ENCODE measurements around the gene AGPAT3. TPM values are rescaled to one million over a fixed set of nuclear protein-coding genes. Genes with fewer than 3 reads are reported as not detected.

Gene AGPAT3
- total RNA-seq, 1 donor from 2014 or later, result 33.9 TPM

DNA sequence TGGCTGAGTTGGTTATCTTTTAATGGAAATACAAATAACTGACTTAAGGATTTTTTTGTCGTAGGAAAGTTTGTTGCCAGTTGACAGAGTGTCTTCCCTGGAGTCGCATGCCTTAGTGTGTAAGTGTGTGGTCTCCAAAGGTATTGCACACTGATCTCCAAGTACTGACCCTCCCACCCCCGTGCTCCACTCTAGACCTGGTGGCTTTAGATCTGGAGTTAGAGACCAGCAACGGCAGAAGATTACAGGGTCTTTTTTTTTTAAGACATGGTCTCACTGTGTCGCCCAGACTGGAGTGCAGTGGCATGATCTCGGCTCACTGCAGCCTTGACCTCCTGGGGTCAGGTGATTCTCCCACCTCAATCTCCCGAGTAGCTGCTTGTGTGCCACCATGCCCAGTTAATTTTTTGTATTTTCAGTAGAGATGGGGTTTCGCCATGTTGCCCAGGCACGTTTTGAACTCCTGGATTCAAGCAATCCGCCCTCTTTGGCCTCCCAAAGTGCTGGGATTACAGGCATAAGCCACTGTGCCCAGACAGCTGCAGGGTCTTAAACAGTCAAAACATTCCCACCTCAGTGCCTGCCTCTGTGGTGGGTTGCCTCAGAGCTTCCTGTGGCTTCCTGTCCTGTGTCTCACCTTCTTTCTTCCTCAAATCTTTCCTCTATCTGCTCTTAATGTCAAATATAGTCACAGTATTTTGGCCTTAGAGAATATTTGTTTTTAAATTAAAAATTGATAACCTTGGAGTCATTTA is 154.0 kb downstream of the AGPAT3 start:
- DNase-seq (ENCODE audit: low spot score), result no peak

DNA sequence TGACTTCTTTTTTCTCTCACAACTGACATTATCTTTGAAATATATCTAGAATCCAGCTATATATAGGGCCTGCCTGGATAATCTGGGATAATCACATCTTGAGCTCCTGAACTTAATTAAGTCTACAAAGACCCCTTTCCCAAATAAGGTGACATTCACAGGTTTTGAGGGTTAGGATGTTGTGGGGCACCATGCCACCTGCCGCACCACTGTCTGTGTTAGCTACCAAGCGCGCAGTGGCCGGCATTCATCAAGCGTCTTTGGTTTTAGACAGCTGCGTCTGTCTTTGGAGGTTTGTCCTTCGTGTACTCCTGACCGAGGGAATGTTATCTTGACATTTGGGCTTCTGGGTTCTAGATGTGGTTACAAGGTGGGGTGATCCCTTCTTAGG is 154.5 kb downstream of the AGPAT3 start:
- no peak for DNase-seq (ENCODE audit: low spot score)

DNA sequence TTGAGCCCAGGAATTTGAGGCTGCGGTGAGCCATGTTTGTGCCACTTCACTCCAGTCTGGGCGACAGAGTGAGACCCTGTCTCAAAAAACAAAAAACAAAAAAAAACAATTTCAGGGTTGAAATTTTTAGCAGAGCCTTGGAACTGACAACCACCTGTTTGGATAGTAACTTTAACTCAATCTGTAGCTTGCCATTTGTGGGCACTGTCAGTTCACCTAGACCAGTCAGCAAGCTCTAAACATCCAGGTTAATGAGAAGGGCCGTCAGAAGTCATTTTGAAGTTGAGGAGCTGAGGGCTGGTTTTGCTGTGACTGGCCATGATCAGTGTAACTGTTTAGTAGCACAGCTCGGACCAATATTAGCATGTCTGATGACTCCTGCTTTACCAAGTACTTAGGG is 155.5 kb downstream of the AGPAT3 start:
- no peak for DNase-seq (ENCODE audit: low spot score)

DNA sequence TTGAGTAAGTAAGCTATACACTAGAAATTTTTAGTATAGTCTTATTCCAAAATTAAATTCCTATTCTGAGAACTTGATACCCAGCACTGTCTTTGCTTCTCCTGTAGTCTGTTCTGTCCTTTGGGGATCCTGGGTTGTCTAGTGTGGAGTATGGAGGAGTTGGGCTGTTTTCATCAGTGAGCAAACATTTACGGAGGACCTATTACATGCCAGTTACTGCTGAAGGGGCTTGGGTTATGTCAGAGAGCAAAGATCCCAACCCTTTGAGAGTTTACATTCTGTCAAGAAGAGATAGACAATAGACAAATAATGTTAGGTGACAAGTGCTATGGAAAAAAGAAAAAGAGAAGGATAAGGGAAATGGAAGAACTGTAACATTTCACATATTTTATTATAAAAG is 156.0 kb downstream of the AGPAT3 start:
- DNase-seq (ENCODE audit: low spot score), result no peak

DNA sequence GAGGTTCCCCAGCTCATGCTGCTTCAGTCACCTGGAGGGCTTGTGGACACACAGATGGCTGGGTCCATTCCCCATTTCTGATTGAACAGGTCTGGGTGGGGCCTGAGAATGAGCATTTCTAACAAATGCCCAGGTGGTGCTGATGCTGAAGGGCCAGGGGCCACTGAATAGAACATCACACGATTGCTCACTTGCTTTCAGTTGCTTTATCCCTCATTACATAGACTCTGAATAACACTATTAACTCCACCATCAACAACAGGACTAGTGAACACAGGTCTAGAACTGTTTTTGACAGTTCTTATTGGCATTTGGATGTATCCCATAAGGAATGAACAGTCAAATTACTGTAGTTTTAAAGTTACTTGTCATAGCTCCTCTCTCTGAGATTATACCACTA is 159.2 kb downstream of the AGPAT3 start:
- DNase-seq (ENCODE audit: low spot score), result no peak

DNA sequence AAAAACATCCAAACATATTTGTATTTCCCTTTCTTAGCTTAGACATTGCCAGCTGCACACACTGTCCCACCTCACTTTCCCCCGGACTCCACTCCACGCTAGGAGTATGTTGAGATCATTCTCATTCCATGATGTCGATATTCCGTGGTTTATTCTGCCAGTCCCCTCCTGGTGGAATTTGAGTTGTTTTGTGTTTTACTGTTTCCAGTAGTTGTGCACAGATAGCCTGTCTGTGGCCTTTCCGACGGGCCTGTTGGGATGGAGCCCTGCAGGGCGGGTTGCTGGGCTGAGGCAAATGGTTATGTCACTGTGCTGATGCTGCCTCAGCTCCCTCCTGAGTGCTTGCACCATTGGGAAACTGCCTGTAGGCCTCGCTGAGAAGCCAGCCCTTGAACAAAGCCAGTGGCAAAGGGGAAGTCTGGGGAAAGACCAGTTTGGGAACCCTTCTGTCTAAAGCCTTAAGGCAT is 159.9 kb downstream of the AGPAT3 start:
- peak; percentile 45 for DNase-seq (ENCODE audit: low spot score)

DNA sequence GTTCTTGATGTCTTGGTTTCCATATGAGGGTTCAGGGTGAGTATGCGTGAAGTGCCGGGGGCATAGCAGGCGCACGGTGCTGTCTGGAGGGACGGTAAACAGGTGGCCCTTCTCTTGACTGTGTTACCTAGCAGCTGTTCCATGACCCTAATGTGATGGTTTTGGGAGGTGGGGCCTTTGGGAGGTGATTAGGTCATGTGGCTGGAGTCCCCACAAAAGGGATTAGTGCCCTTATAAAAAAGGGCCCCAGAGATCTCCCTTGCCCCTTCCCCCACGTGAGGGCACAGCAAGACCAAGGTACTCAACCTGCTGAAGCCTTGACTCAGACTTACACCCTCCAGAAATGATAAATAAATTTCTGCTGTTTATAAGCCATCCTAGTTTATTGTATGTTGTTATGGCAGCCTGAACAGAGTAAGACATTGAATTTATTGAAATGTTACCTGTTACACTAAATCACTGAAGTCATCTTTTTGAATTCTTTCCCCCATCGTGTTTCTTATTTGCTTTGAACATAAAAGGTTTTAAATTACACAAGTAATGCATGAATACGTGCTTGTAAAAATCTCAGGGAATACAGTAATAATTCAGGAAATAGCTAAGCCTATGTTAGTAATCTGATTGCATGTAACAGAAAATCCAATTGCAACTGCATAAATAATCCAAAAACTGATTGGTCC is 162.7 kb downstream of the AGPAT3 start:
- DNase-seq (ENCODE audit: low spot score), result no peak

DNA sequence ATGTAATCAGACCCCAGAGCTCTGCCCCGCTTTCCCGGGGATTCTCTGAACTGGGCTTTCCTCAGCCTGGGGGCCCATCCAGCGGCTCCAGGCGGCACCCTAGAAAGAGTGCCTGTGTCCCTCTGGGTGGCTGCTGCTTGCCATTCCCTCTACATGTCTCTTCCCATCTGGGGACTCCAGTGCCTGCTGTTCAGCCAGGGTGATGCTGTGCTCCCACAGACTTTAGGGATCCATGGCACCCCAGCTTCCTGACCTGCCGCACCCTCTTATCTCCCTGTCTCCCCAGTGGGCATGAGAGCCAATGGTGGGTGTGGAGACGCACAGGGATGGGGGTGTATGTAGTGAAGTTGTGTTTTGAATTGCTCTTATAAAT is 163.2 kb downstream of the AGPAT3 start:
- DNase-seq (ENCODE audit: low spot score), result no peak

DNA sequence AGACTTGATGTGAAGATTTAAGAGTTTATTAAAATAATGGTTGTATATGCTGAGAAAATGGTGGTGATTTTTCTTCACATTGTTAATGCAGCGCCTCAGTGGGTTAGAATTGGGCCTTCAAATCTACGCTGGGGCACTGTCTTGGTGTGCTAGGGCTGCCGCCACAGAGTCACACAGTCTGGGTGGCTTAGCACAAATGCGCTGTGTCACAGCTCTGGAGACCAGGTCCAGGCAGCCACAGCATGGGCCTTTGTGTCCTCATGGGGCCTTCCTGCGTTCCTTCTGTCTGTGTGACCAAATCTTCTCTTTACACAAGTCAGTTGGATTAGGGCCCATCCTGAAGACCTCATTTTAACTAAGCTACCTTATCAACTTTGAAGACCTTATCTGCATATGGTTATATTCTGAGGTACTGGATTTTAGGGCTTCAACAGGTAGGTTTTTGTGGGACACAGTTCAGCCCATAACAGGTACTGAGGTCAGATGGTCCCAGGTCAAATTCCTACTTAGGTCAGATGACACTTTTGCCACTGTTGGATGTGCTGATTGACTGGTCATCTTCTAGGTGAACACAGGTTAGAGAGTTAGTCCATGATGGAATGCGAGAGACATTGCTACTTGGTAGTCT is 164.6 kb downstream of the AGPAT3 start:
- DNase-seq (ENCODE audit: low spot score), result no peak

DNA sequence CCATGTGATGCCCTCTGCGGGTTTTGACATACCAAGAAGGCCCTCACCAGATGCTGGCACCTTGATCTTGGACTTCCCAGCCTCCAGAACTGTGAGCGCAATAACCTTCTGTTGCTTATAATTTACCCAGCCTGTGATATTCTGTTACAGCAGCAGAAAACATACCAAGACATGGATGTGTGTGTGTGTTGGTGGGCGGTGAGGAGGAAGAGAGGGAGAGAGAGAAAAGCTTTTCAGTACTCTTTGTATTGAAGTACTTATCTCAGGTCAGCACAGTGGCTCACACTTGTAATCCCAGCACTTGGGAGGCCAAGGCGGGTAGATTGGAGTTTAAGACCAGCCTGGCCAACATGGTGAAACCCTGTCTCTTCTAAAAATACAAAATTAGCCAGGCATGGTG is 170.2 kb downstream of the AGPAT3 start:
- DNase-seq (ENCODE audit: low spot score), result no peak

Other genes with a start within 250 kb of the AGPAT3 start
- gene HSF2BP, start 205.7 kb upstream of the AGPAT3 start, total RNA-seq (ENCODE audit: insufficient read depth, low replicate concordance), result 11.8 TPM
- 16.1 TPM for gene RRP1B, start 205.7 kb upstream of the AGPAT3 start, total RNA-seq (ENCODE audit: insufficient read depth, low replicate concordance)
- 34.2 TPM for gene PDXK, start 146.1 kb upstream of the AGPAT3 start, total RNA-seq (ENCODE audit: insufficient read depth, low replicate concordance)
- 7.7 TPM for gene CSTB, start 88.9 kb upstream of the AGPAT3 start, total RNA-seq (ENCODE audit: insufficient read depth, low replicate concordance)
- gene RRP1, start 75.6 kb upstream of the AGPAT3 start, total RNA-seq (ENCODE audit: insufficient read depth, low replicate concordance), result 12.3 TPM
- gene TRAPPC10, start 147.1 kb downstream of the AGPAT3 start, total RNA-seq (ENCODE audit: insufficient read depth, low replicate concordance), result 18.5 TPM
- gene PWP2, start 242.2 kb downstream of the AGPAT3 start, total RNA-seq (ENCODE audit: insufficient read depth, low replicate concordance), result 3.6 TPM